Tibial nerve (tissue), 4 donors: Measurements from ENCODE around the gene GYPA. TPM values are rescaled to one million over a fixed set of nuclear protein-coding genes. Genes with fewer than 3 reads are reported as not detected.
"Not testable (repeated sequence)": the region's sequence is repeated elsewhere in the genome, so short reads cannot be mapped to it uniquely, and the experiment has no call there.

ENCODE experiments used
- DNase-seq, 2 donors: peaks; one replicate each; pipeline ENCODE4 v3.0.0-alpha.2; 2019; ENCODE audit warnings: low spot score in 2 of 2
- H3K27ac ChIP-seq, 4 donors: fragments of 200-600 bp; sonication (generic) in 3 of 4; one replicate each; pipeline ENCODE4 v1.5.1; 2017 to 2019; ENCODE audit warnings: mild to moderate bottlenecking in 1 of 4
- H3K27me3 ChIP-seq, 2 donors: fragments of 200-600 bp; sonication (generic) in 1 of 2; one replicate each; pipeline versions ENCODE4 v1.5.1 to v1.6.0; 2017 to 2019
- H3K36me3 ChIP-seq, 3 donors: fragments of 200-600 bp; sonication (generic); one replicate each; pipeline ENCODE4 v1.5.1; 2018 to 2019
- H3K4me1 ChIP-seq, 4 donors: fragments of 200-600 bp; sonication (generic) in 3 of 4; one replicate each; pipeline ENCODE4 v1.5.1; 2017 to 2019
- H3K4me3 ChIP-seq, 4 donors: fragments of 200-600 bp; sonication (generic) in 3 of 4; one replicate each; pipeline ENCODE4 v1.5.1; 2017 to 2019; ENCODE audit warnings: mild to moderate bottlenecking in 1 of 4, moderate library complexity in 1 of 4
- H3K9me3 ChIP-seq, 4 donors: fragments of 200-600 bp; sonication (generic) in 3 of 4; one replicate each; pipeline ENCODE4 v1.5.1; 2017 to 2019
- CTCF ChIP-seq, 5 experiments: fragments of 200-600 bp in 3 of 5; fragments of 450-650 bp in 2 of 5; sonication (generic) in 3 of 5; IDR thresholded peaks; one replicate each; pipeline ENCODE4 v1.5.1; 2016 to 2019; ENCODE audit warnings: antibody characterized with exemption in 5 of 5, mild to moderate bottlenecking in 3 of 5, moderate library complexity in 2 of 5
- EP300 ChIP-seq, 2 donors: sonication (generic); formaldehyde crosslinking; IDR thresholded peaks; one replicate each; pipeline ENCODE4 v1.6.1; 2017; ENCODE audit warnings: antibody characterized with exemption in 2 of 2, mild to moderate bottlenecking in 1 of 2
- POLR2A ChIP-seq, 2 donors: fragments of 450-650 bp; IDR thresholded peaks; one replicate each; pipeline ENCODE4 v1.6.1; 2017; ENCODE audit warnings: antibody characterized with exemption in 2 of 2, mild to moderate bottlenecking in 2 of 2, moderate library complexity in 2 of 2
- WGBS, 2 donors: methylation state at CpG; one replicate each; pipeline ENCODE4 v1.1.5; 2018; 5-methylcytosine and 5-hydroxymethylcytosine counted together
- total RNA-seq, 4 donors: library from RNA; depleted of rRNA; stranded (reverse); fragments of >200 nt; gene quantifications; one replicate each; pipeline ENCODE4 v1.1.0, GENCODE V29; 2016

Gene GYPA
- total RNA-seq, 4 donors from 2014 or later, result not detected

- H3K4me1 ChIP-seq, H3K27ac ChIP-seq, H3K4me3 ChIP-seq, H3K27me3 ChIP-seq, H3K9me3 ChIP-seq, DNase-seq, H3K36me3 ChIP-seq: not testable (repeated sequence)
- WGBS, 2 donors, result 86 to 88% methylated on average over 1 of the region's 1 CpG
Observed at GRCh38 chr4:144130167-144130566, 10.4 kb downstream of the GYPA start.

- H3K4me3 ChIP-seq, H3K9me3 ChIP-seq, DNase-seq, H3K4me1 ChIP-seq, H3K27ac ChIP-seq, H3K36me3 ChIP-seq, H3K27me3 ChIP-seq: not testable (repeated sequence)
- 80 to 83% methylated on average over 4 of the region's 4 CpGs for WGBS, 2 donors
Observed at GRCh38 chr4:144129336-144129875, 11.1 kb downstream of the GYPA start.

GRCh38 chr4:144128709-144129320 lies 11.7 kb downstream of the GYPA start:
- H3K9me3 ChIP-seq, H3K4me3 ChIP-seq, H3K27ac ChIP-seq, DNase-seq, H3K27me3 ChIP-seq, H3K36me3 ChIP-seq, H3K4me1 ChIP-seq: not testable (repeated sequence)
- WGBS, 2 donors, result 65 to 73% methylated on average over 2 to 3 of the region's 5 CpGs

- not testable (repeated sequence) for H3K4me3 ChIP-seq, H3K36me3 ChIP-seq, H3K4me1 ChIP-seq, H3K27me3 ChIP-seq, H3K27ac ChIP-seq, H3K9me3 ChIP-seq, DNase-seq
- WGBS, 2 donors, result 66 to 74% methylated on average over 1 of the region's 2 CpGs
Observed at GRCh38 chr4:144125109-144125508, 15.4 kb downstream of the GYPA start.

- WGBS, 2 donors, result 51 to 65% methylated on average over 4 of the region's 4 CpGs
- H3K27ac ChIP-seq, H3K27me3 ChIP-seq, H3K4me3 ChIP-seq, H3K9me3 ChIP-seq, H3K4me1 ChIP-seq, DNase-seq, H3K36me3 ChIP-seq: not testable (repeated sequence)
Observed at GRCh38 chr4:144123982-144124635, 16.4 kb downstream of the GYPA start.

GRCh38 chr4:144123269-144123668 lies 17.2 kb downstream of the GYPA start:
- DNase-seq, H3K9me3 ChIP-seq, H3K27ac ChIP-seq, H3K36me3 ChIP-seq, H3K27me3 ChIP-seq, H3K4me3 ChIP-seq, H3K4me1 ChIP-seq: not testable (repeated sequence)
- WGBS, 2 donors, result 63 to 73% methylated on average over 3 of the region's 3 CpGs

GRCh38 chr4:144119752-144120151 lies 20.8 kb downstream of the GYPA start:
- H3K27ac ChIP-seq, result not testable (repeated sequence)

GRCh38 chr4:144115519-144115918 lies 25.0 kb downstream of the GYPA start:
- TF ChIP-seq CTCF (IDR thresholded peaks at IDR 0.05) (no peak), POLR2A (IDR thresholded peaks at IDR 0.05) (no peak), EP300 (IDR thresholded peaks at IDR 0.05) (no peak)
- H3K4me3 ChIP-seq, result no peak overlapping the region
- no peak overlapping the region for H3K27ac ChIP-seq
- H3K36me3 ChIP-seq, result no peaks in the 10 kb centered on the region
- whole genome bisulfite sequencing, 2 donors, result 76 to 83% methylated on average over 4 of the region's 4 CpGs
- H3K4me1 ChIP-seq, result peaks cover 0 to 4% (median 0%) of the 10 kb centered on the region in 4 donors
- no peak for DNase-seq
- no peaks in the 10 kb centered on the region for H3K27me3 ChIP-seq
- H3K9me3 ChIP-seq, result no peaks in the 10 kb centered on the region

More at GRCh38 chr4:144119752-144120151, 20.8 kb downstream of the GYPA start:
- not testable (repeated sequence) for H3K27me3 ChIP-seq, H3K9me3 ChIP-seq, H3K36me3 ChIP-seq, H3K4me1 ChIP-seq, DNase-seq, H3K4me3 ChIP-seq
- WGBS, 2 donors, result 62 to 67% methylated on average over 5 of the region's 5 CpGs

GRCh38 chr4:144113546-144113945 lies 27.0 kb downstream of the GYPA start:
- H3K4me3 ChIP-seq, result no peak overlapping the region
- peaks cover 0 to 4% (median 0%) of the 10 kb centered on the region in 4 donors for H3K4me1 ChIP-seq
- no peaks in the 10 kb centered on the region for H3K36me3 ChIP-seq
- no peak for DNase-seq
- 66 to 79% methylated on average over 2 of the region's 2 CpGs for WGBS, 2 donors
- H3K27ac ChIP-seq, result no peak overlapping the region
- H3K9me3 ChIP-seq, result no peaks in the 10 kb centered on the region
- H3K27me3 ChIP-seq, result no peaks in the 10 kb centered on the region
- no peak for TF ChIP-seq EP300 (IDR thresholded peaks at IDR 0.05)
- no peak for TF ChIP-seq CTCF (IDR thresholded peaks at IDR 0.05)
- no peak for TF ChIP-seq POLR2A (IDR thresholded peaks at IDR 0.05)
